Smooth muscle cell (in vitro differentiated cells): Measurements from ENCODE around the gene MEOX1. TPM values are rescaled to one million over a fixed set of nuclear protein-coding genes. Genes with fewer than 3 reads are reported as not detected.

Experiments used
- DNase-seq: peaks from one replicate; lab custom pipeline; 2025; ENCODE audit not compliant: unreplicated experiment; lab: John Stamatoyannopoulos, UW
- H2AFZ ChIP-seq: fragments of 200-600 bp; sonication (generic); 2 replicates; pipeline ENCODE4 v1.6.0; 2016; ENCODE audit warnings: antibody characterized with exemption, low read depth, mild to moderate bottlenecking
- H3F3A ChIP-seq: fragments of 200-600 bp; sonication (generic); 2 replicates; pipeline ENCODE4 v1.6.0; 2017; ENCODE audit warnings: antibody characterized with exemption, low read depth
- H3K27ac ChIP-seq: fragments of 200-600 bp; sonication (generic); 2 replicates; pipeline ENCODE4 v1.5.1; 2016; ENCODE audit warnings: low read depth, mild to moderate bottlenecking
- H3K27me3 ChIP-seq: fragments of 200-600 bp; sonication (generic); 2 replicates; pipeline ENCODE4 v1.6.1; 2016; ENCODE audit warnings: low read depth, mild to moderate bottlenecking
- H3K36me3 ChIP-seq: fragments of 200-600 bp; sonication (generic); 2 replicates; pipeline ENCODE4 v1.5.1; 2016; ENCODE audit warnings: low read depth
- H3K4me1 ChIP-seq: fragments of 200-600 bp; sonication (generic); 2 replicates; pipeline ENCODE4 v1.5.1; 2016; ENCODE audit warnings: low read depth
- H3K4me2 ChIP-seq: fragments of 200-600 bp; sonication (generic); 2 replicates; pipeline ENCODE4 v1.6.0; 2016; ENCODE audit warnings: mild to moderate bottlenecking
- H3K4me3 ChIP-seq: fragments of 200-600 bp; sonication (generic); 2 replicates; pipeline ENCODE4 v1.5.1; 2016; ENCODE audit warnings: mild to moderate bottlenecking
- H3K79me2 ChIP-seq: fragments of 200-600 bp; sonication (generic); 2 replicates; pipeline ENCODE4 v1.6.0; 2016; ENCODE audit warnings: low read depth, mild to moderate bottlenecking
- H3K9ac ChIP-seq: fragments of 200-600 bp; sonication (generic); 2 replicates; pipeline ENCODE4 v1.6.0; 2016; ENCODE audit warnings: low read depth
- H3K9me3 ChIP-seq: fragments of 200-600 bp; sonication (generic); replicated peaks from 2 replicates; pipeline ENCODE4 v1.5.1; 2016; ENCODE audit warnings: low read depth
- H4K20me1 ChIP-seq: fragments of 200-600 bp; sonication (generic); 2 replicates; pipeline ENCODE4 v1.6.0; 2016; ENCODE audit warnings: low read depth
- WGBS: methylation state at CpG from one replicate; pipeline ENCODE4 v1.1.7; 2016; ENCODE audit warnings: low lambda C conversion rate; 5-methylcytosine and 5-hydroxymethylcytosine counted together
- polyA plus RNA-seq: library from polyadenylated mRNA; unstranded; fragments of >200 nt; fragmentation: Nextera tagmentation; extraction: Ambion mirVana; gene quantifications from 2 replicates; pipeline ENCODE4 v1.2.1, GENCODE V29; 2016
- total RNA-seq: library from RNA; depleted of rRNA; stranded (reverse); fragments of >200 nt; gene quantifications from 2 replicates; pipeline ENCODE4 v1.2.3, GENCODE V29; 2014
- TF ChIP-seq, protein P1 (sequence below): fragments of 200-600 bp; sonication (generic); IDR thresholded peaks from 2 replicates; pipeline ENCODE4 v1.5.1; 2017; ENCODE audit warnings: borderline replicate concordance, mild to moderate bottlenecking, antibody characterized with exemption; ENCODE audit not compliant: insufficient read depth, poor library complexity, severe bottlenecking

The MEOX1 gene
- total and polyA plus RNA-seq, 2 experiments from 2014 or later = 0.58 to 1.7 TPM

DNA sequence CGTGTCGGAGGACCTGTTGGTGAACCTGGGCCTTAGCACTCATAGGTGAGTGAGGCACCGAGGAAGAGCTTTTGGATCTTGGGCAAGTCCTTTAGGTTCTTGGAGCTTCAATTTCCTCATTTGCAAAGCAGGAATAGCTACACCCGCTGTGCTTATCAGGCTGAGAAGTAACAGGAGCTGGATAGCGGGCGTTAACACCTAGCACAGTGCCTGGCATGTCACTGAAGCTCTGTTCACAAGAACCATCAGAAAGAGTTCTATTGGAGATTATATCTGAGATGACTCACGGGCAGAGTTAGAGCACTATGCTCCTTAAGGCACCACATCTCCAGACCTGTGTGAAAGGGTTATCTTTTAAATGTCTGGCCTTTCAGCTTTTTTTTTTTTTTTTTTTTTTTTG is 12.8 kb downstream of the MEOX1 start:
- Histone ChIP-seq H3K9me3 (no peaks in the 10 kb centered on the region), H3K27me3 (no peaks in the 10 kb centered on the region), H3K79me2 (no peaks in the 10 kb centered on the region), H3K4me3 (no peak overlapping the region), H3K9ac (no peak overlapping the region), H3K27ac (no peak overlapping the region), H3K4me2 (no peak overlapping the region), H3K36me3 (no peaks in the 10 kb centered on the region), H3K4me1 (peaks cover 3% of the 10 kb centered on the region), H3F3A (peaks cover 11% of the 10 kb centered on the region), H4K20me1 (no peaks in the 10 kb centered on the region), H2AFZ (no peak overlapping the region)
- DNase-seq = no peak
- 30% methylated on average over 7 of the region's 7 CpGs for WGBS
- TF ChIP-seq, protein P1, sequence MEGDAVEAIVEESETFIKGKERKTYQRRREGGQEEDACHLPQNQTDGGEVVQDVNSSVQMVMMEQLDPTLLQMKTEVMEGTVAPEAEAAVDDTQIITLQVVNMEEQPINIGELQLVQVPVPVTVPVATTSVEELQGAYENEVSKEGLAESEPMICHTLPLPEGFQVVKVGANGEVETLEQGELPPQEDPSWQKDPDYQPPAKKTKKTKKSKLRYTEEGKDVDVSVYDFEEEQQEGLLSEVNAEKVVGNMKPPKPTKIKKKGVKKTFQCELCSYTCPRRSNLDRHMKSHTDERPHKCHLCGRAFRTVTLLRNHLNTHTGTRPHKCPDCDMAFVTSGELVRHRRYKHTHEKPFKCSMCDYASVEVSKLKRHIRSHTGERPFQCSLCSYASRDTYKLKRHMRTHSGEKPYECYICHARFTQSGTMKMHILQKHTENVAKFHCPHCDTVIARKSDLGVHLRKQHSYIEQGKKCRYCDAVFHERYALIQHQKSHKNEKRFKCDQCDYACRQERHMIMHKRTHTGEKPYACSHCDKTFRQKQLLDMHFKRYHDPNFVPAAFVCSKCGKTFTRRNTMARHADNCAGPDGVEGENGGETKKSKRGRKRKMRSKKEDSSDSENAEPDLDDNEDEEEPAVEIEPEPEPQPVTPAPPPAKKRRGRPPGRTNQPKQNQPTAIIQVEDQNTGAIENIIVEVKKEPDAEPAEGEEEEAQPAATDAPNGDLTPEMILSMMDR = no peak

DNA sequence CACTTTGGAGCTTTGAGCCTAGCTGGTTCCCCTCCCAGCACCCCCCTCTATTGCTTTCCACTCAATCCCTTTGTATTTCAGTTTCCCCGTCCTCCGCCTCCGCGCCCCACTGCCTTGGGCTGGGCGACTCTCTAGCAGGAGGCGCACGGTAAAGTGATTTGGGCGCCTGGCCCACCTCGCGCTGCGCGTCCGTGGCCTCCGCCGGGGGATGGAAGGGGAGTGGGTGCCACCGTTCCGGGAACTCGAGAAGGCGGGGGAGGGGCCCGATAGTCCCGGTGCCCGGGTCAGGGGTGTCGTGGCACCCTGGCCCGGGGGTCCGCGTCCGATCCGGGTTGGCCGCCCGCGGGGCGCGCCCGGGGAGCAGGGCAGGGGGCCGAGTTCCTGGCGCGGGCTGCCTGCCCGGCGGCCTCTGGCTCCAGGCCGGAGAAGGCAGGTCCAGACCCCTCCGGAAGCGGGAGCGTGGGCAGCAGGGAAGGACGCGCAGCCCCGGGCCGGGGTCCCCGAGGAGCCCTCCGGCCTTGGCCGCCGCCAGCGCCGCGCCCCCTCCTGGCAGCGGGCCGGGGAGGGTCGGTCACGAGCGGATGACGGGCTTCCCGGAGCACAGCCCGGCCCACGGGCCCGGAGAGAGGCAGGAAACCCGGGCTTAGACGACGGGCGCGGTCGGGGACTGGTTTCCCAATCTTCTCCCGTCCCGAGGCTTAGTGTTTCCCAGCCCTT is 15.8 kb downstream of the MEOX1 start:
- H3K36me3 ChIP-seq = no peaks in the 10 kb centered on the region
- peak; percentile 18 for DNase-seq
- H3K9ac ChIP-seq = peak overlapping the region; percentile 77
- H2AFZ ChIP-seq = peak overlapping the region; percentile 78
- H3K4me2 ChIP-seq = peak overlapping the region; percentile 82
- no peaks in the 10 kb centered on the region for H4K20me1 ChIP-seq
- no peaks in the 10 kb centered on the region for H3K79me2 ChIP-seq
- no peaks in the 10 kb centered on the region for H3K27me3 ChIP-seq
- H3K9me3 ChIP-seq = no peaks in the 10 kb centered on the region
- WGBS = 25% methylated on average over 59 of the region's 72 CpGs
- H3K4me1 ChIP-seq = peaks cover 3% of the 10 kb centered on the region
- no peak overlapping the region for H3K27ac ChIP-seq
- peak overlapping the region; percentile 48 for H3K4me3 ChIP-seq
- peaks cover 11% of the 10 kb centered on the region for H3F3A ChIP-seq
- TF ChIP-seq, protein P1 = peak; percentile 35

DNA sequence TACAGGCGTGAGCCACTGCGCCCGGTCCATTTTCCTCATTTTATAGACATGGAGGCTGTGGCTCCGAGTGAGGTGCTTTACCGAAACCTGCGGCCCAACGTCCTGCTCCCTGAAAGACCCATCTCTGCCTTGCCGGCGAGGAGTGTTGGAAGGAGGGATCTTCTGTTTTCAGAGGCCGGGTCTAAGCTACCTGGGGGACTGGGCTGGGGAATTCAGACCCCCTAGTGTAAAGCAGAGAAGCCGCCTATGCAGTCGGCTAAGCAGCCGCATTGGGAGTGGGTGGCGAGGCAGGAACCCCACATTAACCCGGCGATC is 16.3 kb downstream of the MEOX1 start:
- Histone ChIP-seq H3K36me3 (no peaks in the 10 kb centered on the region), H3K4me2 (no peak overlapping the region), H2AFZ (no peak overlapping the region), H3K9ac (no peak overlapping the region), H3K4me3 (no peak overlapping the region), H3K27ac (no peak overlapping the region), H3K9me3 (no peaks in the 10 kb centered on the region), H4K20me1 (no peaks in the 10 kb centered on the region), H3K27me3 (no peaks in the 10 kb centered on the region), H3K79me2 (no peaks in the 10 kb centered on the region), H3K4me1 (peaks cover 3% of the 10 kb centered on the region), H3F3A (peaks cover 11% of the 10 kb centered on the region)
- DNase-seq = no peak
- TF ChIP-seq, protein P1 = no peak
- WGBS = 93% methylated on average over 16 of the region's 16 CpGs

DNA sequence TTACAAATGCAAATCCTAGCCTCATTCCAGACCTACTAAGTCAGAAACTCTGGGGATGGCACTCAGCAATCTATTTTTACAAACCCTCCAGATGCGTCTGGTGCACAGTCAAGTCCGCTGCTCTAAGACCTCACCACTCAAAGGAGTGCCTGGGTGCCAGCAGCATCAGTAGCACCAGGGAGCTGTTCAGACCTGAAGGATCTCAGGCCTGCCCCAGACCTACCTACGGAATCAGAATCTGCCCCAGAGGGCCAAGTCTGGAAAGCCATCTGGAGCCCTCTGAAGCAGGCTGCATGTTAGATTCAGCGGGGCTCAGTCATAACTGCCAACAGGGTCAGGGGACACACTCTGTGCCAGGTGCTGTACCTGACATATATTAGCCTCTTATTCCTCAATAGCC is 17.6 kb downstream of the MEOX1 start:
- no peaks in the 10 kb centered on the region for H3K36me3 ChIP-seq
- no peaks in the 10 kb centered on the region for H3K9me3 ChIP-seq
- H4K20me1 ChIP-seq = no peaks in the 10 kb centered on the region
- no peaks in the 10 kb centered on the region for H3K27me3 ChIP-seq
- TF ChIP-seq, protein P1 = no peak
- peaks cover 3% of the 10 kb centered on the region for H3K4me1 ChIP-seq
- no peak overlapping the region for H3K9ac ChIP-seq
- no peaks in the 10 kb centered on the region for H3K79me2 ChIP-seq
- 71% methylated on average over 4 of the region's 4 CpGs for WGBS
- H3K27ac ChIP-seq = no peak overlapping the region
- H3F3A ChIP-seq = peaks cover 11% of the 10 kb centered on the region
- H2AFZ ChIP-seq = no peak overlapping the region
- no peak overlapping the region for H3K4me3 ChIP-seq
- DNase-seq = no peak
- no peak overlapping the region for H3K4me2 ChIP-seq
